ENCODE data around the gene SOX6. TPM values are rescaled to one million over a fixed set of nuclear protein-coding genes. Genes with fewer than 3 reads are reported as not detected.
"Not testable (repeated sequence)": the region's sequence is repeated elsewhere in the genome, so short reads cannot be mapped to it uniquely, and the experiment has no call there.

SOX6 gene
- total and polyA plus RNA-seq, 7 donors, result 0.61 to 47.6 (median 14.6) TPM

GRCh38 chr11:16153951-16154350, 202.4 kb downstream of the SOX6 start:
- Histone ChIP-seq H3K27ac (no peak overlapping the region), H3K9me3 (no peaks in the 10 kb centered on the region), H3K36me3 (ENCODE audit: insufficient read depth in 1 of 2, low read depth in 1 of 2) (no peaks in the 10 kb centered on the region), H3K4me3 (no peak overlapping the region), H3K27me3 (ENCODE audit: insufficient read depth in 3 of 3, low read length in 2 of 3) (no peaks in the 10 kb centered on the region), H3K4me1 (peaks cover 23% of the 10 kb centered on the region)
- TF ChIP-seq, protein P1, sequence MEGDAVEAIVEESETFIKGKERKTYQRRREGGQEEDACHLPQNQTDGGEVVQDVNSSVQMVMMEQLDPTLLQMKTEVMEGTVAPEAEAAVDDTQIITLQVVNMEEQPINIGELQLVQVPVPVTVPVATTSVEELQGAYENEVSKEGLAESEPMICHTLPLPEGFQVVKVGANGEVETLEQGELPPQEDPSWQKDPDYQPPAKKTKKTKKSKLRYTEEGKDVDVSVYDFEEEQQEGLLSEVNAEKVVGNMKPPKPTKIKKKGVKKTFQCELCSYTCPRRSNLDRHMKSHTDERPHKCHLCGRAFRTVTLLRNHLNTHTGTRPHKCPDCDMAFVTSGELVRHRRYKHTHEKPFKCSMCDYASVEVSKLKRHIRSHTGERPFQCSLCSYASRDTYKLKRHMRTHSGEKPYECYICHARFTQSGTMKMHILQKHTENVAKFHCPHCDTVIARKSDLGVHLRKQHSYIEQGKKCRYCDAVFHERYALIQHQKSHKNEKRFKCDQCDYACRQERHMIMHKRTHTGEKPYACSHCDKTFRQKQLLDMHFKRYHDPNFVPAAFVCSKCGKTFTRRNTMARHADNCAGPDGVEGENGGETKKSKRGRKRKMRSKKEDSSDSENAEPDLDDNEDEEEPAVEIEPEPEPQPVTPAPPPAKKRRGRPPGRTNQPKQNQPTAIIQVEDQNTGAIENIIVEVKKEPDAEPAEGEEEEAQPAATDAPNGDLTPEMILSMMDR (IDR thresholded peaks at IDR 0.05), result no peak
- ATAC-seq (no peak), DNase-seq (no peak)
- intact Hi-C loops (cut with DNase I), result no loop called here
- 60 to 90% (median 82%) methylated on average over 2 of the region's 2 CpGs for WGBS, 3 donors

GRCh38 chr11:16151138-16151537, 205.2 kb downstream of the SOX6 start:
- no peaks in the 10 kb centered on the region for H3K36me3 ChIP-seq (ENCODE audit: insufficient read depth in 1 of 2, low read depth in 1 of 2)
- no peak for DNase-seq
- TF ChIP-seq, protein P1 (IDR thresholded peaks at IDR 0.05), result no peak
- no peak for ATAC-seq
- H3K27me3 ChIP-seq (ENCODE audit: insufficient read depth in 3 of 3, low read length in 2 of 3), result no peaks in the 10 kb centered on the region
- no peak overlapping the region for H3K4me3 ChIP-seq
- no peak overlapping the region for H3K27ac ChIP-seq
- peaks cover 35% of the 10 kb centered on the region for H3K4me1 ChIP-seq
- peaks cover 3% of the 10 kb centered on the region for H3K9me3 ChIP-seq
- intact Hi-C loops (cut with DNase I), result no loop called here
- WGBS, 3 donors, result 66 to 87% (median 71%) methylated on average over 6 of the region's 6 CpGs

DNA sequence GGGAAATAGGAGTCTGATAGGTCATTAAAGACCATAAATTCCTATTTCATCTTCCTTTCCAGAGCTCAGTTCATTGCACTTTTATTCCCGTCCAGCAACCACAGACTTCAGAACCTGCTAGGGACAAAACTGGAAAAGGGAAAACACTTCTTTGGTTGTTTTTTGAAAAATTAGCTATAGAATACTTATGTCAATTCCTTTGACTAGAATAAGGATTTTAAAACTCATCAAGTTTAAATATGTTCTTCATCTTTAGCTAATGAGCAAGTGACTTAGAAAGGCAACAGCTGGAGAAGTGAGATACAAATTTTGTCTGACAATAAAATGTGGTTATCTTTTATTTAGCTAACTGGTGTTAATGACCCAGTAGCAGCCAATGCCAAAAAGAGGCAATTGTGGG, 206.9 kb downstream of the SOX6 start:
- WGBS, 3 donors, result 41 to 69% (median 56%) methylated on average over 1 of the region's 1 CpG
- ATAC-seq (no peak), DNase-seq (no peak)
- H3K36me3 ChIP-seq (ENCODE audit: insufficient read depth in 1 of 2, low read depth in 1 of 2), result no peaks in the 10 kb centered on the region
- H3K4me1 ChIP-seq, result peaks cover 28% of the 10 kb centered on the region
- TF ChIP-seq, protein P1 (IDR thresholded peaks at IDR 0.05), result no peak
- intact Hi-C loops (cut with DNase I), result no loop called here
- H3K4me3 ChIP-seq, result no peak overlapping the region
- peaks cover 3% of the 10 kb centered on the region for H3K9me3 ChIP-seq
- no peaks in the 10 kb centered on the region for H3K27me3 ChIP-seq (ENCODE audit: insufficient read depth in 3 of 3, low read length in 2 of 3)
- no peak overlapping the region for H3K27ac ChIP-seq

DNA sequence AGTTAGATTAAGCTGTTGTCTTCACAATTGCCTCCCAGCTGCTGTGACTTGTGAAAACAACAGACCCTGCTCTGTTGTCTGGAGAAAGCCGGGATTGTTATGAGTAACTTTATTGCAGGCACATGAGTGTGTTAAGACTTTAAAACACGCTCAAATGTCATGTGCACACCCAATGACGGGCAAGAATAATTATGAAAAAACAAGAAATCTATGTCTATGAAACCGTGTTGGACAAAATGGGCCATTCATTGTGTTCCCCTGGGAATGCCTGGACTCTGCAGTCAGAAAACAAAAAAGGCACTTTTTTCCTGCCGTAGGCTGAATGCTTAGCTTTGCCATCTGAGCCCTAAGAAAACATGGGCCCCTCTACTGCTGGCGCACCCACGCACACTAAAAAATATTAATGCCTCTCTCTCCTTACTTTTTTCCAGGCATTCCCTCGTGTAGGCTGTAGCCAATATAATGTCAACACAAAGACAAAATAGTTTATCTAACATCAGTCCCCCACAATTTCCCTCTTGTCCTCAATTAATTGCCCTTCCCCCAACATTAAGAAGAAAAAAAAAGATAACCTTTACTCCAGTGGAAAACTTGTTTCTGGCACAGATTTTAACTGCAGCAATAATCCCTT, 207.9 kb downstream of the SOX6 start:
- H3K27ac ChIP-seq, result peak overlapping the region; percentile 19
- peak in 1 of 4 donors; percentile 21 for ATAC-seq
- H3K4me1 ChIP-seq, result peaks cover 28% of the 10 kb centered on the region
- H3K27me3 ChIP-seq (ENCODE audit: insufficient read depth in 3 of 3, low read length in 2 of 3), result no peaks in the 10 kb centered on the region
- 34 to 49% (median 34%) methylated on average over 8 of the region's 8 CpGs for WGBS, 3 donors
- H3K36me3 ChIP-seq (ENCODE audit: insufficient read depth in 1 of 2, low read depth in 1 of 2), result no peaks in the 10 kb centered on the region
- TF ChIP-seq, protein P1 (IDR thresholded peaks at IDR 0.05), result no peak
- intact Hi-C loops (cut with DNase I), result no loop called here
- no peak for DNase-seq
- H3K4me3 ChIP-seq, result no peak overlapping the region
- H3K9me3 ChIP-seq, result peaks cover 3% of the 10 kb centered on the region

GRCh38 chr11:16146980-16147379, 209.4 kb downstream of the SOX6 start:
- H3K27me3 ChIP-seq (ENCODE audit: insufficient read depth in 3 of 3, low read length in 2 of 3); H3K36me3 ChIP-seq (ENCODE audit: insufficient read depth in 1 of 2, low read depth in 1 of 2); ATAC-seq; H3K27ac ChIP-seq; H3K9me3 ChIP-seq; DNase-seq; intact Hi-C loops (cut with DNase I); H3K4me3 ChIP-seq: not testable (repeated sequence)
- 96 to 100% (median 100%) methylated on average over 1 to 2 of the region's 2 CpGs for WGBS, 3 donors
- peaks cover 33% of the 10 kb centered on the region for H3K4me1 ChIP-seq

DNA sequence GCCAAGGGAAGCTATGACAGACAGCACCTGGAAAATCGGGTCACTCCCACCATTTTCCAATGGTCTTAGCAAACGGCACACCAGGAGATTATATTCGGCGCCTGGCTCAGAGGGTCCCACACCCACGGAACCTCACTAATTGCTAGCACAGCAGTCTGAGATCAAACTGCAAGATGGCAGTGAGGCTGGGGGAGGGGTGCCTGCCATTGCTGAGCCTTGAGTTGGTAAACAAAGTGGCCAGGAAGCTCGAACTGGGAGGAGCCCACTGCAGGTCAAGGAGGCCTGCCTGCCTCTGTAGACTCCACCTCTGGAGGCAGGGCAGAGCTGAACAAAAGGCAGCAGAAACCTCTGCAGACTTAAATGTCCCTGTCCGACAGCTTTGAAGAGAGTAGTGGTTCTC, 214.7 kb downstream of the SOX6 start:
- H3K27me3 ChIP-seq (ENCODE audit: insufficient read depth in 3 of 3, low read length in 2 of 3); H3K9me3 ChIP-seq; ATAC-seq; H3K27ac ChIP-seq; H3K36me3 ChIP-seq (ENCODE audit: insufficient read depth in 1 of 2, low read depth in 1 of 2); H3K4me1 ChIP-seq; intact Hi-C loops (cut with DNase I); H3K4me3 ChIP-seq: not testable (repeated sequence)
- 80 to 94% (median 90%) methylated on average over 7 of the region's 7 CpGs for WGBS, 3 donors
- peak in 1 of 2 donors; percentile 35 for DNase-seq

DNA sequence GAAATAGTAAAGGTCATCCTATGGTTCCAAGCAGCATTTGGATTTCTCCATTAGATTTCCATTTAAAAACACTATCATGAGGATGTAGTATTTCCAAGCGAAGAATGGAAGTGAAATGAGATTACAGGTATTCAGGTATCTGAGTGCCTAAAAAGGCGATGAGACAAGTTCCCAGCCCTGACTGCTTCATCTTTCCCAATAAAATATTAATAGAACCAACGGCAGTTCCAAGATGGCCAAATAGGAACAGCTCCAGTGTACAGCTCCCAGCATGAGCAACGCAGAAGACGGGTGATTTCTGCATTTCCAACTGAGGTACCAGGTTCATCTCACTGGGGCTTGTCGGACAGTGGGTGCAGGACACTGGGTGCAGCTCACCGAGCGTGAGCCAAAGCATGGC, 215.2 kb downstream of the SOX6 start:
- DNase-seq; H3K4me1 ChIP-seq; H3K27me3 ChIP-seq (ENCODE audit: insufficient read depth in 3 of 3, low read length in 2 of 3); intact Hi-C loops (cut with DNase I); H3K9me3 ChIP-seq; H3K27ac ChIP-seq; H3K4me3 ChIP-seq; H3K36me3 ChIP-seq (ENCODE audit: insufficient read depth in 1 of 2, low read depth in 1 of 2): not testable (repeated sequence)
- ATAC-seq, result peak in 2 of 4 donors; percentile 54 to 62
- 72 to 97% (median 78%) methylated on average over 8 of the region's 8 CpGs for WGBS, 3 donors

Measured in psoas muscle (tissue), 8 donors.